ENCODE data around the gene RAB18.
"Not testable (repeated sequence)": the region's sequence is repeated elsewhere in the genome, so short reads cannot be mapped to it uniquely, and the experiment has no call there.

RAB18 gene

GRCh38 chr10:27561334-27561733 is 57.2 kb downstream of the RAB18 start:
- no peak for DNase-seq (ENCODE audit: extremely low read depth, low read depth)
- H3K4me3 ChIP-seq (replicated peaks; ENCODE audit: low read depth, low read length): no peak overlapping the region
- no peak for TF ChIP-seq CTCF (IDR thresholded peaks at IDR 0.05; ENCODE audit: low read depth, low read length, missing control alignments)

- no peak for DNase-seq (ENCODE audit: extremely low read depth, low read depth)
- H3K4me3 ChIP-seq (replicated peaks; ENCODE audit: low read depth, low read length): no peak overlapping the region
- no peak for TF ChIP-seq CTCF (IDR thresholded peaks at IDR 0.05; ENCODE audit: low read depth, low read length, missing control alignments)
Observed at GRCh38 chr10:27564398-27564797, 60.3 kb downstream of the RAB18 start.

- H3K4me3 ChIP-seq (replicated peaks; ENCODE audit: low read depth, low read length): no peak overlapping the region
- no peak for DNase-seq (ENCODE audit: extremely low read depth, low read depth)
- no peak for TF ChIP-seq CTCF (IDR thresholded peaks at IDR 0.05; ENCODE audit: low read depth, low read length, missing control alignments)
Observed at GRCh38 chr10:27564880-27565279, 60.8 kb downstream of the RAB18 start.

- peak; percentile 33 for DNase-seq (ENCODE audit: extremely low read depth, low read depth)
- no peak for TF ChIP-seq CTCF (IDR thresholded peaks at IDR 0.05; ENCODE audit: low read depth, low read length, missing control alignments)
- H3K4me3 ChIP-seq (replicated peaks; ENCODE audit: low read depth, low read length): no peak overlapping the region
Observed at GRCh38 chr10:27568196-27569175, 64.4 kb downstream of the RAB18 start.

GRCh38 chr10:27569946-27570345 is 65.8 kb downstream of the RAB18 start:
- no peak for TF ChIP-seq CTCF (IDR thresholded peaks at IDR 0.05; ENCODE audit: low read depth, low read length, missing control alignments)
- DNase-seq (ENCODE audit: extremely low read depth, low read depth): peak; percentile 30
- H3K4me3 ChIP-seq (replicated peaks; ENCODE audit: low read depth, low read length): no peak overlapping the region

- H3K4me3 ChIP-seq (replicated peaks; ENCODE audit: low read depth, low read length); DNase-seq (ENCODE audit: extremely low read depth, low read depth): not testable (repeated sequence)
Observed at GRCh38 chr10:27577038-27577437, 72.9 kb downstream of the RAB18 start.

- no peak overlapping the region for H3K4me3 ChIP-seq (replicated peaks; ENCODE audit: low read depth, low read length)
- TF ChIP-seq CTCF (IDR thresholded peaks at IDR 0.05; ENCODE audit: low read depth, low read length, missing control alignments): no peak
- no peak for DNase-seq (ENCODE audit: extremely low read depth, low read depth)
Observed at GRCh38 chr10:27578316-27578715, 74.2 kb downstream of the RAB18 start.
